Gastroesophageal sphincter (tissue), 3 donors: ENCODE results near the gene NLRP3.

Experiments
- EP300 ChIP-seq: sonication (generic); formaldehyde crosslinking; IDR thresholded peaks from one replicate; pipeline ENCODE4 v1.6.1; 2017; ENCODE audit warnings: antibody characterized with exemption, mild to moderate bottlenecking
- POLR2A ChIP-seq, 2 donors: fragments of 450-650 bp; IDR thresholded peaks; one replicate each; pipeline ENCODE4 v1.6.1; 2017; ENCODE audit warnings: antibody characterized with exemption in 2 of 2, mild to moderate bottlenecking in 2 of 2, moderate library complexity in 1 of 2
- TF ChIP-seq, protein P1 (sequence below), 4 experiments: fragments of 200-600 bp in 2 of 4; fragments of 450-650 bp in 2 of 4; sonication (generic) in 1 of 4; IDR thresholded peaks; one replicate each; pipeline ENCODE4 v1.5.1; 2017 to 2019; ENCODE audit warnings: antibody characterized with exemption in 4 of 4, mild to moderate bottlenecking in 2 of 4, moderate library complexity in 2 of 4

GRCh38 chr1:247445526-247446356 is 29.8 kb downstream of the NLRP3 start:
- TF ChIP-seq, protein P1, sequence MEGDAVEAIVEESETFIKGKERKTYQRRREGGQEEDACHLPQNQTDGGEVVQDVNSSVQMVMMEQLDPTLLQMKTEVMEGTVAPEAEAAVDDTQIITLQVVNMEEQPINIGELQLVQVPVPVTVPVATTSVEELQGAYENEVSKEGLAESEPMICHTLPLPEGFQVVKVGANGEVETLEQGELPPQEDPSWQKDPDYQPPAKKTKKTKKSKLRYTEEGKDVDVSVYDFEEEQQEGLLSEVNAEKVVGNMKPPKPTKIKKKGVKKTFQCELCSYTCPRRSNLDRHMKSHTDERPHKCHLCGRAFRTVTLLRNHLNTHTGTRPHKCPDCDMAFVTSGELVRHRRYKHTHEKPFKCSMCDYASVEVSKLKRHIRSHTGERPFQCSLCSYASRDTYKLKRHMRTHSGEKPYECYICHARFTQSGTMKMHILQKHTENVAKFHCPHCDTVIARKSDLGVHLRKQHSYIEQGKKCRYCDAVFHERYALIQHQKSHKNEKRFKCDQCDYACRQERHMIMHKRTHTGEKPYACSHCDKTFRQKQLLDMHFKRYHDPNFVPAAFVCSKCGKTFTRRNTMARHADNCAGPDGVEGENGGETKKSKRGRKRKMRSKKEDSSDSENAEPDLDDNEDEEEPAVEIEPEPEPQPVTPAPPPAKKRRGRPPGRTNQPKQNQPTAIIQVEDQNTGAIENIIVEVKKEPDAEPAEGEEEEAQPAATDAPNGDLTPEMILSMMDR (IDR thresholded peaks at IDR 0.05), result no peak
- TF ChIP-seq POLR2A (IDR thresholded peaks at IDR 0.05) (no peak), EP300 (no peak)
